ENCODE data around the gene ZNF98.

Gene ZNF98

DNA sequence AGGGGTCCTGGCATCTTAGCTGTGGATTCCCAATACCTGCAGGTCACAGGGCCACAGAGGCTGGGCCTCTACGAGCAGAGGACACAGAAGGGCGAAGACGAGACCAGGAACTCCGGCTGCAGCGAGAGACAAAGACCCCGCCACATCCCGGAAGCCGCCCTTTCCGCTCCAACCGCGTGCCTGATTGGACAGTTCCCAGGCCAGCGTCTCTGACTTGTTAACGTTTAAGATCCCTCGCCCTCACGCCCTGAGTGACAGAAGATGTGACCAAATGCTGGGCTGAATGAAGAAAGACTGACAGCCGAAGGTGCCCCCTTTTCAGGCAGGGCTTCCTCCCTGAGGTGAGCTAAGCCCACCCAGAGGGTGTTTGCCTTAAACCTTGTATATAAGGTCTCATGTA lies at the start of gene ZNF98:
TSS of gene ZNF98 (minus strand) at position 136 of the 400 bp plus-strand sequence. CDS start at position 14, 122 bp downstream.
- no peak for DNase-seq

DNA sequence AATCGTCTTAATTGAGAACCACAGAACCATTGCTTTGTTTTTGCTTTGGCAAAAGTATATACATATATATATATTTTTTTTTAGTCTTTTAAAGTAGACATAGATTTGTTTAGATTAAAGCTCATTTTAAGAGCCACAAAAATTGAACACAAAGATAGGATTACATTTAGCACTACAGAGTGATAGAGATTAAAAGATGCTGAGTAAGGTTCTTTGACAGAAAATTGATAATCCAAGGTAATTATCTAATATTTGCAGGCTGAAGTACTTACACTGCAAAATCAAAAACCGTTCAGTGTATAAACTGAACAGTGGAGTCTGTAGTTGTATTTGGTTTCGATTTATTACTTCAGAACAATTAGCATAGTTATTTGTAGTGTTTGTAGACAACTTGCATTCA lies 24.5 kb upstream of the ZNF98 start:
- no peak for DNase-seq

DNA sequence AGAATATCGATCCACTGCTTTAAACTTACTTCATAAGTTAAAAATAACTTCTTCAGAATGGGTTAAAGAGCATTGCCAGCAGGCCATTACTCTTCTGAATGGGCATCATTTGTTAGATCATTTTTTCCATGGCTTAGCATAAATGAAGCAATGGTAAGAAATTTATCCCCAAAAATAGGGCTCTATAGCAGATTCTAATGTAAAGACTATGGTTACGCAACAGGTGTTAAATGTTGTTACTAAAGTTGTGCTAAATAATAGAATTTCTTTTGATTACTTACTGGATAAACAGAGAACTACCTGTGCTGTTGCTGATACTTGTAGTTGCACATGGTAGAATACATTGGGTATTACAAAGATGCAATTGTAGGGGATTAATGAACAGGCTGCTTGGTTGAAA lies 15.9 kb upstream of the ZNF98 start:
- no peak for DNase-seq

DNA sequence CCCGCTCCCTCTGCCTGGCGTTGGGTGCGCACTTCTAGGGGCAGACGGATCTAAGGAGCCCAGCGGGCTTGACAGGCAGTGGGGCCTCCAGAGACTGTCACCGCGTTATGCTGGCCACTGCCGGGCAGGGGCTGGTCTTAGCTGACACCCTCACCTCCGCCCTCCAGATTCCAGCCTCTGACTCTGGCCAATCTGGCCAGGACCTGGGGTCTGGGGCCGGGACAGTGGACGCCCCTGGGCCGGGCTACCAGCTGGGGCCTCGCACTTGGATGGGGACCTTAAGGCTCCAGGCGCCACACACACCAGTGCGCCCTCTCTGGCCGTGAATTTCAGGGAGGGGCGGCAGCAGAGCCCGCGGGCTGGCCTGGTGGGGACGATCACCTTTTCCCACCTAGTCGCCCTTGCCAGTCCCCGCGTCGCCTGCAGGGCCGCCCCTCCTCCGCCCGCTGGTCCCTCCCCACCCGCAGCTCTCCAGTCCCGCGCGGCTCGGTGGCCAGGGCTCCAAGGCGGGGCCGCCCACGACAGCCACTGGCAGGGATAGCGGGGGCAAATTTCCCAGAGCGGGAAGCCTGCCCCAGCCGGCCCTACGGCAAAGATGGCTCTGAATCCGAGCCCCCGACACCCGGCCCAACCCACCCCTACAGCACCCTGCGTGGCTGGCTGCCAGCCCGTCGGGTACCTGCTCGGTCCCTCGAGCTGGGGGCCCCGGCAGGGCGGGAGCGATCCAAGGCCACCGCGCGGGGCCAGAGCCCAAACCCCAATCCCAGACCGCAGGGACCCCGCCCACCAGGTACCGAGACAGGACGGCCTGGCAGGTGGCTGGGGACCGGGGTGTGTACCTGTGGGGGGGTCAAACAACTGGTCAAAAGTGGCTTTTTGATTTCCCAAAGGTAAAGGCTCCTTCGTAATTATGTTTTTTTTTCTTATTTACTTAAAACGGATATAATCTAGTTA lies 6.1 kb upstream of the ZNF98 start:
- no peak for DNase-seq

DNA sequence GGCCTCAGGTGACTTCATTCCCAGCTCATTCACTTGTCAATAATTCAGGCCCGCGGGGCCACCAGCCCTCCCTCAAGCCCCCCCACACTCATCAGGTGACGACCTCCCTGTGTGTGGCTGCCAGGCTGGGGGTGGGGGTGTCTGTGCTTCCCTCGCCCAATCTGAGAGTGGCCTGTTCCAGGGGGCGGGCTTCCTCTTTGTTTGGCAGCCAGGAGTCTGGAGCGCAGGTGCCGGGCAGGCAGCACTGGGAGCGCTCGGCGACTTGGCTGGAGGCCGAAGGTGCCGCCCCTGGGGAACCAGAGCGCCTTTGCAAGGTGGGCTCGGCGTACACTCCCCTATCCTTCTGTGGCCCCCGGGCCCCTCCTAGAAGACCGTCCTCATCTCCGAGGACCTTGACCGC lies 5.4 kb upstream of the ZNF98 start:
- DNase-seq, result no peak

DNA sequence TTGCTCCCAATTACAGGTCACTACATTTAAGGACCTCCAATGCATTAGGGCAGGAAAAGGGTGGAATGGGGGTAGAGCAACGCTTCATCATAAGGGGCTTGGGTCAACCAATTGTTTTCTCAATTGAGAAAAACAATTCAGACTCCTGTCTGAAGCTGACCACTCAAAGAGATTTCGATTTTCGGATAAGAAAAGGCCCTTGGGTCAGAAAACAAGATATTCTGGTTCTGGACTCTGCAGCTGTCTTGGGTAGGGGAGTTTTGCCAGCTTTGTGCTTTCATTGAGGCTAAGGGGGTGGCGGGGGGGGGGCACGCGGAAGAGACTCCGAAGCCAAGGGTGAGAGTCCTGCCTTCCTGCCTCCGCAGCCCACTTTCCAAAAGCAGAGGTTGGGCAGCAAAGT lies 4.8 kb upstream of the ZNF98 start:
- DNase-seq, result no peak

DNA sequence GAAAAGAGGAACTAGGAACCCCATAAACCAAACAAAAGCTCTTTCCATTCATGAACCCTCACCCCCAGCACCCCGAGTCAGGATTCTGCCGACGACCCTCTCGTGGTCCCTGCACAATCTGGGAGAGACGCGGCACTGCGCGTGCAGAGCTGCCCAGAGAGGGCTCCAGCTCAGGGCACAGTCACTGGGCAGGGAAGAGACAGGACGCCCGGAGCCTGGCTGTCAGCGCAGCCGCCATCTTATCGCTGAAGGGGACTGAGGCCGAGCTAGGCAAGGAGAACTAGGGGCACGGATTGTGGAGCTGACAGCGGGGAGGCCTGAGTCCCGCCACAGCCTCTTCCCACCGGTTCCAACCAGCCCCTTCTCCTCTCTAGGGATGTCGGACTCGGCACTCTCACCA lies 349 bp downstream of the ZNF98 start:
- no peak for DNase-seq

DNA sequence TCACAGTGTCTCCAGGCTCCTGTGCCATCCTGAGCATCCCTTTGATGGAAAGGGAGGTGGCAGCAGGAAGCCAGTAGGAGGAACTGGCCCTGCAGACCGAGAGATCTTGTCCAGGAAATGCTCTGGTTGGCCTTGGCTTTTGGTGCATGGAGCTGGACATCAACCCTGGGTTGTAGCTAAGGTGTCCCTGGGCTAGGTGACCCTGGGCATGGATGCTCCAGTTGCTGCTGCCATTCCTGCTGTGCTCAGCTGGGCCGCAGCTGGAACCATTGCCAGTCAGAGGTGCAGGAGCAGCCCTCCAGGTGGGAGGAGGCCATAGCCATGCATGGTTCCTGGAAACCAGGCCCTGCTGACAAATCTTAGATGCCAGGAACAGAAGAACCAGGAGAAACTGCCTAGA lies 67.5 kb downstream of the ZNF98 start:
- no peak for DNase-seq

Data from activated effector memory CD4-positive, alpha-beta T cell treated with anti-CD3 and anti-CD28 coated beads, Interleukin-2, amount 50 U/mL, for 16 hours (primary cell).